Vagina (tissue), 2 donors: ENCODE results near the gene RHCE. TPM values are rescaled to one million over a fixed set of nuclear protein-coding genes. Genes with fewer than 3 reads are reported as not detected.
"Not testable (repeated sequence)": the region's sequence is repeated elsewhere in the genome, so short reads cannot be mapped to it uniquely, and the experiment has no call there.

Experiments used
- DNase-seq, 2 donors: peaks; one replicate each; pipeline ENCODE4 v3.0.0-alpha.2; 2017; ENCODE audit errors: extremely low spot score in 2 of 2
- H3K27ac ChIP-seq: fragments of 200-600 bp; sonication (generic); one replicate; pipeline ENCODE4 v1.5.1; 2019
- H3K27me3 ChIP-seq: fragments of 200-600 bp; sonication (generic); one replicate; pipeline ENCODE4 v1.5.1; 2019
- H3K36me3 ChIP-seq, 2 donors: fragments of 200-600 bp; sonication (generic); one replicate each; pipeline ENCODE4 v1.5.1; 2017 to 2019
- H3K4me1 ChIP-seq: fragments of 200-600 bp; sonication (generic); one replicate; pipeline ENCODE4 v1.5.1; 2019
- H3K4me3 ChIP-seq, 2 donors: fragments of 200-600 bp; sonication (generic); 1 replicate in 1 of 2; 2 replicates in 1 of 2; pipeline ENCODE4 v1.5.1; 2016 to 2019
- H3K9me3 ChIP-seq: fragments of 200-600 bp; sonication (generic); one replicate; pipeline ENCODE4 v1.5.1; 2019
- POLR2A ChIP-seq, 2 donors: fragments of 450-650 bp; IDR thresholded peaks; one replicate each; pipeline ENCODE4 v1.6.1; 2017; ENCODE audit warnings: antibody characterized with exemption in 2 of 2, mild to moderate bottlenecking in 2 of 2, moderate library complexity in 2 of 2
- POLR2AphosphoS5 ChIP-seq, 2 donors: sonication (generic); formaldehyde crosslinking; IDR thresholded peaks; one replicate each; pipeline ENCODE4 v1.9.0; 2017; ENCODE audit warnings: antibody characterized with exemption in 2 of 2, mild to moderate bottlenecking in 2 of 2, low read depth in 1 of 2; ENCODE audit not compliant: insufficient read depth in 1 of 2
- intact Hi-C: fragments of 100-400 bp; cut with DNase I; formaldehyde crosslinking; loops from one replicate; pipeline ENCODE4 v1.15.1; 2023
- total RNA-seq: library from RNA; depleted of rRNA; stranded (reverse); fragments of >200 nt; gene quantifications from one replicate; pipeline ENCODE4 v1.2.3, GENCODE V29; 2016
- TF ChIP-seq, protein P1 (sequence below), 3 experiments: fragments of 450-650 bp in 2 of 3; fragments of 200-600 bp in 1 of 3; sonication (generic) in 1 of 3; IDR thresholded peaks; one replicate each; pipeline ENCODE4 v1.5.1; 2017 to 2019; ENCODE audit warnings: antibody characterized with exemption in 3 of 3, mild to moderate bottlenecking in 2 of 3, moderate library complexity in 2 of 3

RHCE gene
- total RNA-seq, 1 donor from 2014 or later, result not detected

DNA sequence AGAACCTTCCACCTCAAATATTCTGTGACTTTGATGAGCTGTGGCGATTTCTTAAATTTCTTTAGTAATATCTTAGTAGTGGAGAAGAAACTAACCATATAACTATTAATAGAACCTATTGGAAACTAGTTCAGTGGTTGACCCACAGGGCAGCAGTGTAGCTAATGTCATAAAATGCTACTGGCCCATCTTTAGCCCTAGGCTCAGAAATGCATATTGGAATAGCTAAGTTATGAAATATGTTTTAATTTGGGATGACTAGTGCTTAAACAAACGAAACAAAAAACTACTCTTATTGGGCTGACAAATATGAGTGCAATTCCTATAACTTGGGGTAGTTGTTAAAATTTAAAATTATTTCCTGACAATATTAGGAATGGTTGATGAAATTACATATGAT, 30.3 kb upstream of the RHCE start:
- intact Hi-C loops, result no loop called here
- Histone ChIP-seq H3K4me3 (no peak overlapping the region), H3K4me1 (no peaks in the 10 kb centered on the region), H3K9me3 (no peaks in the 10 kb centered on the region), H3K36me3 (peaks cover 0 to 22% of the 10 kb centered on the region in 2 donors), H3K27ac (no peak overlapping the region), H3K27me3 (no peaks in the 10 kb centered on the region)
- DNase-seq, result no peak
- TF ChIP-seq, protein P1, sequence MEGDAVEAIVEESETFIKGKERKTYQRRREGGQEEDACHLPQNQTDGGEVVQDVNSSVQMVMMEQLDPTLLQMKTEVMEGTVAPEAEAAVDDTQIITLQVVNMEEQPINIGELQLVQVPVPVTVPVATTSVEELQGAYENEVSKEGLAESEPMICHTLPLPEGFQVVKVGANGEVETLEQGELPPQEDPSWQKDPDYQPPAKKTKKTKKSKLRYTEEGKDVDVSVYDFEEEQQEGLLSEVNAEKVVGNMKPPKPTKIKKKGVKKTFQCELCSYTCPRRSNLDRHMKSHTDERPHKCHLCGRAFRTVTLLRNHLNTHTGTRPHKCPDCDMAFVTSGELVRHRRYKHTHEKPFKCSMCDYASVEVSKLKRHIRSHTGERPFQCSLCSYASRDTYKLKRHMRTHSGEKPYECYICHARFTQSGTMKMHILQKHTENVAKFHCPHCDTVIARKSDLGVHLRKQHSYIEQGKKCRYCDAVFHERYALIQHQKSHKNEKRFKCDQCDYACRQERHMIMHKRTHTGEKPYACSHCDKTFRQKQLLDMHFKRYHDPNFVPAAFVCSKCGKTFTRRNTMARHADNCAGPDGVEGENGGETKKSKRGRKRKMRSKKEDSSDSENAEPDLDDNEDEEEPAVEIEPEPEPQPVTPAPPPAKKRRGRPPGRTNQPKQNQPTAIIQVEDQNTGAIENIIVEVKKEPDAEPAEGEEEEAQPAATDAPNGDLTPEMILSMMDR (IDR thresholded peaks at IDR 0.05), result no peak
- TF ChIP-seq POLR2AphosphoS5 (IDR thresholded peaks at IDR 0.05; ENCODE audit: insufficient read depth in 1 of 2, low read depth in 1 of 2) (no peak), POLR2A (IDR thresholded peaks at IDR 0.05) (no peak)

DNA sequence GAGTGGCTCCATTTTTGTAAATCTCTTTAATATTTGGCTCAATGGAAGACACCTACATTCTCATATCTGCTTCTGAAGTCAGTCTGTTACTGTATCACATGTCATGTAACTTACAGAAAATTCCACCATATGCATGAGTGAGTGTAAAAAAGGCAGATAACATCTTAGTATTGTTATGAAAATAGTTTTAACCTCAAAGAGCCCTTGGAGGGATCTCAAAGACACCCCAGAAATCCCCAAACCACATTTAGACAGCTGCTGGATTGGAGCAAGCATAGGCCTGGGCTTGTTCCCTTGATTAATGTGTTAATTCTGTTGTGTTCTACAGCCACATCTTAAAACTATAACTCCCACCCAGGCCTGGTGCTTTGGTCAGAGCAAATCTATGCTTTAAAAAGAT, 26.9 kb upstream of the RHCE start:
- DNase-seq, result no peak
- H3K4me3 ChIP-seq, result no peak overlapping the region
- no peak overlapping the region for H3K27ac ChIP-seq
- intact Hi-C loops, result no loop called here
- H3K27me3 ChIP-seq, result no peaks in the 10 kb centered on the region
- peaks cover 0 to 22% of the 10 kb centered on the region in 2 donors for H3K36me3 ChIP-seq
- H3K4me1 ChIP-seq, result no peaks in the 10 kb centered on the region
- TF ChIP-seq POLR2AphosphoS5 (IDR thresholded peaks at IDR 0.05; ENCODE audit: insufficient read depth in 1 of 2, low read depth in 1 of 2) (no peak), POLR2A (IDR thresholded peaks at IDR 0.05) (no peak)
- TF ChIP-seq, protein P1 (IDR thresholded peaks at IDR 0.05), result no peak
- no peaks in the 10 kb centered on the region for H3K9me3 ChIP-seq

DNA sequence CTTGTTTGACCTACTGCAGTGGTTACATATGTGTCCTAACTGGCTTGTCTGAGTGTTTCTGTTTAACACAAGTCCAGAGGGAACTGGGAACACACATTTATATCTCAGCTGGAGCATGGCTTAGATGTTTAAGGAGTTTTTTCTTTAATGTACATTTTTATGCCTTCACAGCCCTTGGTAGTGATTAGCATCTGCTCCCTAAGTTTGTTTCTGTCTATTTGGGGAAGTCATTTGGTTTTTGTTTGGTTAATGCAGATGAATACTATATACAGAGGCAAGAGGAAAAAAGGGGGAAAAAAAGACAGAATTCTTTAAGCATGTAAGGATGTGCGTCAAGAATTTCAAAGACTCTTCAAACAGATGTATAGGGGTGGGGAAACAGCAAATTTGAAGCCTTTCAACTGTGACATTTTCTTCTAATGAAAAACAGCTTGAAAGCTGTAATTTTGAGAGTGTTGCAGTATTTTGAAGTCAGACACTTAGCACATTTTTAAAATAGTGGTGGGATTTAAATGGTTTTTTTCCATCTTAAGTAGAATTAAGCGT, 25.4 kb upstream of the RHCE start:
- no peaks in the 10 kb centered on the region for H3K9me3 ChIP-seq
- no peak for DNase-seq
- TF ChIP-seq, protein P1 (IDR thresholded peaks at IDR 0.05), result no peak
- no peak for TF ChIP-seq POLR2AphosphoS5 (IDR thresholded peaks at IDR 0.05; ENCODE audit: insufficient read depth in 1 of 2, low read depth in 1 of 2)
- TF ChIP-seq POLR2A (IDR thresholded peaks at IDR 0.05), result no peak
- intact Hi-C loops, result no loop called here
- no peak overlapping the region for H3K27ac ChIP-seq
- no peaks in the 10 kb centered on the region for H3K27me3 ChIP-seq
- H3K4me3 ChIP-seq, result no peak overlapping the region
- H3K4me1 ChIP-seq, result peaks cover 6% of the 10 kb centered on the region
- peaks cover 0 to 22% of the 10 kb centered on the region in 2 donors for H3K36me3 ChIP-seq

DNA sequence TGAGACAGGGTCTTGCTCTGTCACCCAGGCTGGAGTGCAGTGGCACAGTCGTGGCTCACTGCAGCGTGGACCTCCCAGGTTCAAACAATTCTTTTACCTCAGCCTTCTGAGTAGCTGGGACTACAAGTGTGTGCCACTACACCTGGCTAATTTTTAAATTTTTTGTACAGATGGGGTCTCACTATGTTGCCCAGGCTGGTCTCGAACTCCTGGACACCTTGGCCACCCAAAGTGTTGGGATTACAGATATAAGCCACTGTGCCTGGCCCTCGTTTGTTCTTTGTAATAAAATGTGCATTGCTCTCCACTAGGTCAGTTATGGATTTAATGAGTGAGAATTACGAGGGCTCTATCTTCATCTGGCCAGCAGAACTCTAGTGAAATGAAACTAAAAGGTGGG, 24.0 kb upstream of the RHCE start:
- H3K4me3 ChIP-seq, intact Hi-C loops, H3K27me3 ChIP-seq, DNase-seq, H3K4me1 ChIP-seq, H3K9me3 ChIP-seq, H3K27ac ChIP-seq: not testable (repeated sequence)
- H3K36me3 ChIP-seq, result peaks cover 0 to 13% of the 10 kb centered on the region in 2 donors

DNA sequence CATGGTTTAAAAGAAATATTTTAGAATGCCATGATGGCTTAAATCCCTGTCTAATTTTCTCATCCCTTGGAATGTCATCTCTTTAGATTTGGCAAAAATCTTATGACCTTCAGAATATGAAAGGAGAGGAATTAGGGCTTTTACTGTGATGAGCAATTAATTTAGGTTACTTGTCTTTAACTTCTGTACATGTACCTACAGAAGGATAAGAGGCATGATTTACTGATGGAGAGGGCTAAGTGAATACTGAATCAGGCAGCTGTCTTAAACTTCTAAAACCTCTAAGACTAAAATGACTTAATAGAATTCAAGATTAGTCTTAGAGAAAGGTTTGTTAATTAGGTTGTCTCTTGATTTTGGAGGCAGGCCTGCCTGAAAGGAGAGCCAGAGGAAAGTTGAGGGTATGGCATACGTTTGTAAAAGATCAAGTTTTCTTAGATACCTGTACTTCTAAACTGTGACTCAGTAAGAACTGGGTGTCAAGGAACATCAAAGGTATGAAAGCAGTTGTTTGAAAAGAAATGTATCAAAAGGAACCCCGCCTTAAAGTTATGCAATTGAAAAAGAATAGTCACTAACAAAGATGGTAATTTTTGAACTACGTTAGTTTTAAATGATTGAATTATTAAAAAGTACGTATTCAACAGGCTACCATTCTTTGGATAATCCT, 22.5 kb upstream of the RHCE start:
- no peaks in the 10 kb centered on the region for H3K9me3 ChIP-seq
- intact Hi-C loops, result no loop called here
- peaks cover 6% of the 10 kb centered on the region for H3K4me1 ChIP-seq
- peaks cover 0 to 6% of the 10 kb centered on the region in 2 donors for H3K36me3 ChIP-seq
- no peaks in the 10 kb centered on the region for H3K27me3 ChIP-seq
- no peak for TF ChIP-seq POLR2AphosphoS5 (IDR thresholded peaks at IDR 0.05; ENCODE audit: insufficient read depth in 1 of 2, low read depth in 1 of 2)
- TF ChIP-seq POLR2A (IDR thresholded peaks at IDR 0.05), result no peak
- TF ChIP-seq, protein P1 (IDR thresholded peaks at IDR 0.05), result no peak
- H3K4me3 ChIP-seq, result no peak overlapping the region
- no peak overlapping the region for H3K27ac ChIP-seq
- no peak for DNase-seq
